ENCODE data around the gene NTN4. TPM values are rescaled to one million over a fixed set of nuclear protein-coding genes. Genes with fewer than 3 reads are reported as not detected.

NTN4 gene
- total RNA-seq, 2 donors from 2014 or later = 79.2 to 118 TPM

- no peaks in the 10 kb centered on the region for H3K9me3 ChIP-seq
- H3K4me3 ChIP-seq = no peak overlapping the region
- TF ChIP-seq POLR2A (IDR thresholded peaks at IDR 0.05) = no peak
- peak; percentile 92 for TF ChIP-seq POLR2AphosphoS5 (IDR thresholded peaks at IDR 0.05)
- H3K27me3 ChIP-seq (replicated peaks; ENCODE audit: insufficient read depth) = no peaks in the 10 kb centered on the region
- H3K27ac ChIP-seq = peak overlapping the region; percentile 7 to 16
- no peaks in the 10 kb centered on the region for H3K4me1 ChIP-seq (replicated peaks)
- intact Hi-C loops (cut with DNase I) = no loop called here
- 29% methylated on average over 3 of the region's 3 CpGs for WGBS
- peak; percentile 54 for DNase-seq (ENCODE audit: low spot score)
- no peaks in the 10 kb centered on the region for H3K36me3 ChIP-seq
Observed at GRCh38 chr12:95733141-95733825, 57.3 kb downstream of the NTN4 start.

- Histone ChIP-seq H3K27ac (no peak overlapping the region), H3K4me1 (replicated peaks) (no peaks in the 10 kb centered on the region), H3K4me3 (no peak overlapping the region), H3K9me3 (no peaks in the 10 kb centered on the region), H3K27me3 (replicated peaks; ENCODE audit: insufficient read depth) (no peaks in the 10 kb centered on the region), H3K36me3 (no peaks in the 10 kb centered on the region)
- 79% methylated on average over 7 of the region's 7 CpGs for WGBS
- intact Hi-C loops (cut with DNase I) = no loop called here
- no peak for DNase-seq (ENCODE audit: low spot score)
- TF ChIP-seq POLR2A (IDR thresholded peaks at IDR 0.05) (no peak), POLR2AphosphoS5 (IDR thresholded peaks at IDR 0.05) (no peak), CTCF (IDR thresholded peaks at IDR 0.05) (no peak)
Observed at GRCh38 chr12:95731519-95731958, 59.0 kb downstream of the NTN4 start.

GRCh38 chr12:95730457-95730856 lies 60.1 kb downstream of the NTN4 start:
- TF ChIP-seq POLR2A (IDR thresholded peaks at IDR 0.05) (no peak), CTCF (IDR thresholded peaks at IDR 0.05) (no peak), POLR2AphosphoS5 (IDR thresholded peaks at IDR 0.05) (no peak)
- H3K27ac ChIP-seq = no peak overlapping the region
- no peak overlapping the region for H3K4me3 ChIP-seq
- intact Hi-C loops (cut with DNase I) = no loop called here
- no peaks in the 10 kb centered on the region for H3K9me3 ChIP-seq
- no peaks in the 10 kb centered on the region for H3K4me1 ChIP-seq (replicated peaks)
- no peaks in the 10 kb centered on the region for H3K36me3 ChIP-seq
- H3K27me3 ChIP-seq (replicated peaks; ENCODE audit: insufficient read depth) = no peaks in the 10 kb centered on the region
- WGBS = 50% methylated on average over 1 of the region's 1 CpG
- DNase-seq (ENCODE audit: low spot score) = no peak

GRCh38 chr12:95726903-95727302 lies 63.7 kb downstream of the NTN4 start:
- WGBS = 96% methylated on average over 2 of the region's 2 CpGs
- Histone ChIP-seq H3K36me3 (no peaks in the 10 kb centered on the region), H3K27ac (no peak overlapping the region), H3K9me3 (no peaks in the 10 kb centered on the region), H3K27me3 (replicated peaks; ENCODE audit: insufficient read depth) (no peaks in the 10 kb centered on the region), H3K4me3 (no peak overlapping the region), H3K4me1 (replicated peaks) (no peaks in the 10 kb centered on the region)
- intact Hi-C loops (cut with DNase I) = no loop called here
- no peak for TF ChIP-seq POLR2AphosphoS5 (IDR thresholded peaks at IDR 0.05)
- no peak for TF ChIP-seq CTCF (IDR thresholded peaks at IDR 0.05)
- no peak for TF ChIP-seq POLR2A (IDR thresholded peaks at IDR 0.05)
- DNase-seq (ENCODE audit: low spot score) = no peak

- H3K4me1 ChIP-seq (replicated peaks) = no peaks in the 10 kb centered on the region
- no peaks in the 10 kb centered on the region for H3K27me3 ChIP-seq (replicated peaks; ENCODE audit: insufficient read depth)
- TF ChIP-seq POLR2AphosphoS5 (IDR thresholded peaks at IDR 0.05) (no peak), POLR2A (IDR thresholded peaks at IDR 0.05) (no peak), CTCF (IDR thresholded peaks at IDR 0.05) (no peak)
Observed at GRCh38 chr12:95724767-95725166, 65.8 kb downstream of the NTN4 start.

More at GRCh38 chr12:95724767-95725166, 65.8 kb downstream of the NTN4 start:
- intact Hi-C loops (cut with DNase I) = no loop called here
- no peaks in the 10 kb centered on the region for H3K9me3 ChIP-seq
- no peaks in the 10 kb centered on the region for H3K36me3 ChIP-seq
- no peak for DNase-seq (ENCODE audit: low spot score)
- no peak overlapping the region for H3K4me3 ChIP-seq
- WGBS = 90% methylated on average over 1 of the region's 1 CpG
- H3K27ac ChIP-seq = no peak overlapping the region

All from prostate gland (tissue), 2 donors.